ENCODE results near the gene CDH24. TPM values are rescaled to one million over a fixed set of nuclear protein-coding genes. Genes with fewer than 3 reads are reported as not detected.

CDH24 gene
- total and polyA plus RNA-seq, 8 donors = 1.2 to 14.3 (median 3.7) TPM; not detected in 1

GRCh38 chr14:23033801-23034497 is 23.4 kb downstream of the CDH24 start:
- peak overlapping the region; percentile 80 to 94 (median 91) for H3K27ac ChIP-seq
- H3K4me1 ChIP-seq = peaks cover 7 to 36% (median 23%) of the 10 kb centered on the region in 4 donors
- whole genome bisulfite sequencing, 5 donors = 35 to 39% (median 37%) methylated on average over 17 of the region's 17 CpGs
- H3K36me3 ChIP-seq = peaks cover 30 to 46% (median 45%) of the 10 kb centered on the region in 4 donors
- peak overlapping the region; percentile 57 to 83 (median 76) for H3K4me3 ChIP-seq
- intact Hi-C loops (cut with DNase I; ENCODE audit: low total_unique reads) = no loop called here
- TF ChIP-seq POLR2AphosphoS5 (IDR thresholded peaks at IDR 0.05) (no peak), POLR2A (IDR thresholded peaks at IDR 0.05) (no peak), EP300 (IDR thresholded peaks at IDR 0.05) (no peak)
- TF ChIP-seq, protein P1, sequence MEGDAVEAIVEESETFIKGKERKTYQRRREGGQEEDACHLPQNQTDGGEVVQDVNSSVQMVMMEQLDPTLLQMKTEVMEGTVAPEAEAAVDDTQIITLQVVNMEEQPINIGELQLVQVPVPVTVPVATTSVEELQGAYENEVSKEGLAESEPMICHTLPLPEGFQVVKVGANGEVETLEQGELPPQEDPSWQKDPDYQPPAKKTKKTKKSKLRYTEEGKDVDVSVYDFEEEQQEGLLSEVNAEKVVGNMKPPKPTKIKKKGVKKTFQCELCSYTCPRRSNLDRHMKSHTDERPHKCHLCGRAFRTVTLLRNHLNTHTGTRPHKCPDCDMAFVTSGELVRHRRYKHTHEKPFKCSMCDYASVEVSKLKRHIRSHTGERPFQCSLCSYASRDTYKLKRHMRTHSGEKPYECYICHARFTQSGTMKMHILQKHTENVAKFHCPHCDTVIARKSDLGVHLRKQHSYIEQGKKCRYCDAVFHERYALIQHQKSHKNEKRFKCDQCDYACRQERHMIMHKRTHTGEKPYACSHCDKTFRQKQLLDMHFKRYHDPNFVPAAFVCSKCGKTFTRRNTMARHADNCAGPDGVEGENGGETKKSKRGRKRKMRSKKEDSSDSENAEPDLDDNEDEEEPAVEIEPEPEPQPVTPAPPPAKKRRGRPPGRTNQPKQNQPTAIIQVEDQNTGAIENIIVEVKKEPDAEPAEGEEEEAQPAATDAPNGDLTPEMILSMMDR (IDR thresholded peaks at IDR 0.05) = no peak
- H3K27me3 ChIP-seq = no peaks in the 10 kb centered on the region
- H3K9me3 ChIP-seq = no peaks in the 10 kb centered on the region
- no peak for DNase-seq

DNA sequence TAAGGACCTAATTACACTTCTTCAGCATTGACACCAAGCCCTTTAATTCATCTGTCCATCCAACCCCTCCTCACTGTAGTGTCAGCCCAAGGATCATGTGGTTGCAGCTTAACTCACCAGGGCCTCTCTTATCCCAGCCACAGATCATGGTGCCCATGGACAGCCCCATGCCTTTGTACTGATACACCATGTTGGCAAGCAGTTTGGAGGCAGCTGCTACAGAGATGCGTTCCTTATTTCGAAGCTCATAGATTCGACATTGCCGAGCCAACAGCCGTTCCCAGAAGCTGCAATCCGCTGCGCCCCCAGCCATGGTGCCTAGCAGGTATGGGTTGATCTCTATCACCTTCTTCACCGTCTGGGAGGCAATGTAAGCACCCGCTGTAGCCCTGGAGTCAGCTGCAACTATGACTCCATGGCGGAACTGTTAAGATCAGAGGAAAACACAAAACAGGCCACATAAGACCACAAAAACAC is 24.0 kb downstream of the CDH24 start:
- no peaks in the 10 kb centered on the region for H3K9me3 ChIP-seq
- no peaks in the 10 kb centered on the region for H3K27me3 ChIP-seq
- intact Hi-C loops (cut with DNase I; ENCODE audit: low total_unique reads) = no loop called here
- 90 to 94% (median 92%) methylated on average over 10 of the region's 10 CpGs for WGBS, 5 donors
- H3K4me1 ChIP-seq = peaks cover 7 to 43% (median 26%) of the 10 kb centered on the region in 4 donors
- H3K4me3 ChIP-seq = peak overlapping the region in 3 of 4 donors; percentile 57 to 79 (median 72)
- no peak for DNase-seq
- no peak overlapping the region for H3K27ac ChIP-seq
- TF ChIP-seq, protein P1 (IDR thresholded peaks at IDR 0.05) = no peak
- no peak for TF ChIP-seq POLR2A (IDR thresholded peaks at IDR 0.05)
- TF ChIP-seq POLR2AphosphoS5 (IDR thresholded peaks at IDR 0.05) = no peak
- TF ChIP-seq EP300 (IDR thresholded peaks at IDR 0.05) = no peak
- peaks cover 30 to 52% (median 51%) of the 10 kb centered on the region in 4 donors for H3K36me3 ChIP-seq

DNA sequence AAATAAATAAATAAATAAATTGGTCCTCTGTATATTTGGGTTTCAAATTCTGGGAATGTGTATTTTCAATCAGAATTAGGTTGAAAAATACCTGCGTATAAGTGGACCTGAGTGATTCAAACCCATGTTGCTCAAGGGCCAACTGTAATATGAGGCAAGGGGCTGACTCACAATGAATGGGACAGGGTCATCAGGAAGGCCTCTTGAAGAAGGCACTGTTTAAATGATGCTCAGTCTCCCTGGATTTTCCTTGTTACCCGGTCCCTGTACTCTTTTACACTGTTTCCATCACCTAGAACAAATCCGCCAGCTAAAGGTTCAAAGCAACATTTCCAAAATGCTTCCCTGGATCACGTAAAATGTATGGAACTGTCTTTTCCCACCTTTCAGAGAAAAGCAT is 26.4 kb downstream of the CDH24 start:
- Histone ChIP-seq H3K27me3 (no peaks in the 10 kb centered on the region), H3K36me3 (peaks cover 35 to 76% (median 74%) of the 10 kb centered on the region in 4 donors), H3K27ac (no peak overlapping the region), H3K4me1 (peaks cover 7 to 49% (median 29%) of the 10 kb centered on the region in 4 donors), H3K4me3 (no peak overlapping the region), H3K9me3 (no peaks in the 10 kb centered on the region)
- DNase-seq = no peak
- 96 to 99% (median 97%) methylated on average over 4 of the region's 4 CpGs for WGBS, 5 donors
- intact Hi-C loops (cut with DNase I; ENCODE audit: low total_unique reads) = no loop called here
- TF ChIP-seq POLR2A (IDR thresholded peaks at IDR 0.05) (no peak), EP300 (IDR thresholded peaks at IDR 0.05) (no peak), POLR2AphosphoS5 (IDR thresholded peaks at IDR 0.05) (no peak)
- TF ChIP-seq, protein P1 (IDR thresholded peaks at IDR 0.05) = no peak

DNA sequence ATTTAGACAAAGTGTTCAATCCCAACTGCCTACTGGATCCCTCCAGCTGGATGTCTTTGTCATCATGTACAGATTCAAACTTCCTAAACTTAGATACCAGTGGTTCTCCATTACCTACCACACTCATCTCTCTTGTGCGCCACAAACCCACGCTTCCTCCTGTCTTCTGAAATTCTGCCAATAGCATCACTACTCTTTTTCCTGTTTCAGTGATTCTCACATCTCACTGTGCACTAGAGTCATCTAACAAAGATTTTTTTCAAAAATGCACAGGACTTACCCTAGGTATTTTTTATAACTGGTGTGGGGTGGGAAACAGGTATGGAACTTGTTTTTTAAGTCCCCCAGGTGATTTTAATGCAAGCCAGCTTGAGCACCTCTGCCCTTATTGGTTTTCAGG is 28.5 kb downstream of the CDH24 start:
- peaks cover 45 to 97% (median 93%) of the 10 kb centered on the region in 4 donors for H3K36me3 ChIP-seq
- 54 to 79% (median 71%) methylated on average over 2 of the region's 2 CpGs for WGBS, 5 donors
- no peak overlapping the region for H3K27ac ChIP-seq

More for the DNA sequence above, 28.5 kb downstream of the CDH24 start:
- Histone ChIP-seq H3K27me3 (no peaks in the 10 kb centered on the region), H3K9me3 (no peaks in the 10 kb centered on the region), H3K4me3 (no peak overlapping the region), H3K4me1 (peaks cover 5 to 41% (median 21%) of the 10 kb centered on the region in 4 donors)
- intact Hi-C loops (cut with DNase I; ENCODE audit: low total_unique reads) = no loop called here
- no peak for DNase-seq
- TF ChIP-seq, protein P1 (IDR thresholded peaks at IDR 0.05) = no peak
- TF ChIP-seq POLR2A (IDR thresholded peaks at IDR 0.05) (no peak), EP300 (IDR thresholded peaks at IDR 0.05) (no peak), POLR2AphosphoS5 (IDR thresholded peaks at IDR 0.05) (no peak)

Measured in stomach (tissue), 9 donors.